Mesothelial cell of epicardium (in vitro differentiated cells): ENCODE results near the gene AIFM3. TPM values are rescaled to one million over a fixed set of nuclear protein-coding genes. Genes with fewer than 3 reads are reported as not detected.
"Not testable (repeated sequence)": the region's sequence is repeated elsewhere in the genome, so short reads cannot be mapped to it uniquely, and the experiment has no call there.

Experiments used
- DNase-seq, 2 experiments: peaks; one replicate each; pipeline ENCODE4 v3.0.0; 2021; ENCODE audit warnings: low spot score in 2 of 2; ENCODE audit not compliant: unreplicated experiment in 2 of 2
- H3K27ac Mint-ChIP-seq: 2 replicates; pipeline ENCODE4 v1.8.0; 2021; ENCODE audit warnings: mixed read lengths
- H3K27me3 Mint-ChIP-seq: 2 replicates; pipeline ENCODE4 v1.8.0; 2021; ENCODE audit warnings: low read depth, mixed read lengths
- H3K36me3 Mint-ChIP-seq: 2 replicates; pipeline ENCODE4 v1.8.0; 2021; ENCODE audit warnings: mixed read lengths
- H3K4me1 Mint-ChIP-seq: 2 replicates; pipeline ENCODE4 v1.8.0; 2021; ENCODE audit warnings: mixed read lengths
- H3K4me3 Mint-ChIP-seq: 2 replicates; pipeline ENCODE4 v1.8.0; 2021; ENCODE audit warnings: mild to moderate bottlenecking, moderate library complexity, mixed read lengths
- H3K9me3 Mint-ChIP-seq: 2 replicates; pipeline ENCODE4 v1.8.0; 2021; ENCODE audit warnings: mixed read lengths
- total RNA-seq: library from RNA; stranded (reverse); gene quantifications from 3 replicates; pipeline ENCODE4 v1.2.1, GENCODE V29; 2021
- TF ChIP-seq, protein P1 (sequence below): fragments of 200-600 bp; sonication (generic); IDR thresholded peaks from one replicate; pipeline ENCODE4 v1.5.0; 2021; ENCODE audit warnings: antibody characterized with exemption; ENCODE audit not compliant: unreplicated experiment

Gene AIFM3
- total RNA-seq, 1 donor from 2014 or later: 2.5 TPM

DNA sequence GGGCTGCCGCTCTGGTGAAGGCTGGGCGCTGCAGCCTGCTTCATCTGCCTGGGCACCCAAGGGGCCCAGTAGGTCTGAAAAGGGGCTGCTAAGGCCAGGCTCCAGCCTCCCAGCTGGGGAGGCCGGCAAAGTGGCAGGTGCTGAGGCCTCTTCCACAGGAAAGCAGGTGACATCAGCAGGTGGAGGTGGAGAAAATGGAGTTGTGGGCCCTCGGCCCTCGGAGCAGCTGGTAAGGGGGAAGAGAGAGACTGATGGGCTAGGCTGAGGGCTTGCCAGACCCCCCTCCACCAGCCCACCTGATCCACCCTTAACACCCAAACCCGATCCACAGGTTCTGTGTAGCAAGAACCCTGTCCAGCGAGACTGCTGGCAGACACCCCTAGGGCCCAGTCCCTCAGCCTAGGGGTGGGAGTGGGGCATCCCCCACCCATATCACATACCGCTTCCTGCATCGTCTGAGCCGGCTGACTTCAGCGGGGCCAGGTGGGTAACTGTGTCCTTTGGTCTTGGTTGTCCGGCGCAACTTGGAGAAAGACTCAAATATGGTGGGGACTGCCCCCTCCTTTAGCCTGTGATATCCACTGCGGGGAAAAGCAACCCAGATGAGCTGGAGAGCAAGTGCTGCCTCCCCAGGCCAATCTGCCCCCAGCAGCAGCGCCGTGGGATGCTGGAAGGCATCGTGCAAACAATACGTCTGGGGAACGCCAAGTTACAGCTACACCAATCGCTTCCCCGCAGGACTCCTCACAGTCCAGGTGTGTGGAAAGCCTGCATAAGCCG is 33.3 kb downstream of the AIFM3 start:
- DNase-seq: no peak
- TF ChIP-seq, protein P1, sequence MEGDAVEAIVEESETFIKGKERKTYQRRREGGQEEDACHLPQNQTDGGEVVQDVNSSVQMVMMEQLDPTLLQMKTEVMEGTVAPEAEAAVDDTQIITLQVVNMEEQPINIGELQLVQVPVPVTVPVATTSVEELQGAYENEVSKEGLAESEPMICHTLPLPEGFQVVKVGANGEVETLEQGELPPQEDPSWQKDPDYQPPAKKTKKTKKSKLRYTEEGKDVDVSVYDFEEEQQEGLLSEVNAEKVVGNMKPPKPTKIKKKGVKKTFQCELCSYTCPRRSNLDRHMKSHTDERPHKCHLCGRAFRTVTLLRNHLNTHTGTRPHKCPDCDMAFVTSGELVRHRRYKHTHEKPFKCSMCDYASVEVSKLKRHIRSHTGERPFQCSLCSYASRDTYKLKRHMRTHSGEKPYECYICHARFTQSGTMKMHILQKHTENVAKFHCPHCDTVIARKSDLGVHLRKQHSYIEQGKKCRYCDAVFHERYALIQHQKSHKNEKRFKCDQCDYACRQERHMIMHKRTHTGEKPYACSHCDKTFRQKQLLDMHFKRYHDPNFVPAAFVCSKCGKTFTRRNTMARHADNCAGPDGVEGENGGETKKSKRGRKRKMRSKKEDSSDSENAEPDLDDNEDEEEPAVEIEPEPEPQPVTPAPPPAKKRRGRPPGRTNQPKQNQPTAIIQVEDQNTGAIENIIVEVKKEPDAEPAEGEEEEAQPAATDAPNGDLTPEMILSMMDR: no peak
- H3K4me3 Mint-ChIP-seq: peak overlapping the region; percentile 89
- no peaks in the 10 kb centered on the region for H3K9me3 Mint-ChIP-seq
- no peaks in the 10 kb centered on the region for H3K27me3 Mint-ChIP-seq
- no peaks in the 10 kb centered on the region for H3K36me3 Mint-ChIP-seq
- peaks cover 31% of the 10 kb centered on the region for H3K4me1 Mint-ChIP-seq
- H3K27ac Mint-ChIP-seq: peak overlapping the region; percentile 99

DNA sequence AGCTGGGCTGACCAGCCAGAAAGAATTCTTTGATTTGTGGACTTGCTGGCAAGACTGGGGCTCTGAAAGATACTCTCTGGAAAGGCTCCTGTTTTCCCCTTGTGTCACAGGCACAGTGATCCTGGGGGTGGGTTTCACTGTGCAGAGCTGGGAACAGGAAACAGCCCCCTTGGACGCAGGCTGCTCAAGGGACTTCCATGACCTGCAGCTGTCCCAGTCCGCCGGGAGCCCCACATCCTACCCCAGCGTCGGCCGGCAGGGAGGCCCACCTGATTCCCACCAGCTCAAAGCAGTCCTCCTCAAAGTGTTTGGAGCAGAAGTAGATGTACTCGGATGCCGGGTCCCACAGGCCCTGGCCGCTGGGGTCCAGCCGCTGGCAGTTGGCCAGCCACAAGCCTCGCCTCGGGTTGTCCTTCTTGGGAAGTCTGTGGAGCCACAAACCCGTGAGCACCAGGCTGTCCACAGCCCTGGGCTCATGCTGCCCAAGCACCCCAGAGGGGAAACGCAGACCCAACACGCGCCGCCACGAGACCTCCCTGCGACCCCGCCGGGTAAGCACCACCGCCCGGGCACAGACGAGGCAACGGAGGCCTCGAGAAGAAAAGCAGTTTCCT is 34.0 kb downstream of the AIFM3 start:
- H3K9me3 Mint-ChIP-seq: no peaks in the 10 kb centered on the region
- H3K4me3 Mint-ChIP-seq: peak overlapping the region; percentile 89
- no peak for DNase-seq
- no peaks in the 10 kb centered on the region for H3K36me3 Mint-ChIP-seq
- H3K27ac Mint-ChIP-seq: peak overlapping the region; percentile 99
- H3K27me3 Mint-ChIP-seq: no peaks in the 10 kb centered on the region
- peaks cover 31% of the 10 kb centered on the region for H3K4me1 Mint-ChIP-seq
- TF ChIP-seq, protein P1: no peak

DNA sequence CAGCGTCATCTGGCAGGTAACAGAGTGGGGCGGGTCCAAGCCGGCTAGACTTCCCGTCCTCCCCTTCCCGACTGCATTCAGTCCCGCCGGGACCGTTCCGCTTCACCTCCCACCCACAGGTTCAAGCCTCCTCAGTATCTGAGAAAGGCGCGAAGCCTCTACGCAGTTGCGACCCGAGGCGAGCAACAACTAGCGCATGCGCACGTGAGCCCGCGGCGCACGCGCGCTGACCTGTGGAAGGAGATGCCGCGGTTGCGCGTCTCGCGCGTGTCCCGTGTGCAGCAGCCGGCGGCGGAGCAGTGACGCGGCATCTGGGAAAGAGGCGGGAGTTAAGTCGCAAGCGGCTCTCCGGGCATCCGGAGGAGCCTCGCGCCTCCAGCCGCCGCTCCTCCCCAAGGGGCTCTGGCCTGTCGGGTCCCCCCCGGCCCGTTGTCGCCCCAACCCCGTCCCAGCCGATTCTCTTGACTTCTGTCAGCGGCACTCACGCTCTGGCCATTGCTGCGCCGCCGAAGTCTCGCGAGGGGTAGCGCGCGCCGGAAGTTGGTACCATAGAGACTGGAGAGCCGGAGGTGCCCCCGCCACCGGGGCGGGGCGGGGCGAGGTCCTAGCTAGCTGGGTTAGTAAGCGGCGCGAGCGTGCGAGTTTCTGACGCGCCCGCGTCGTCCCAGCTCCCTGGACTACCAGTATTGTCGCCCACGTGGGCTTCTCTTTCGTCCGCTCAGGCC is 34.7 kb downstream of the AIFM3 start, which contains the start of gene THAP7:
THAP7 (minus strand) TSS at position 518 of the 725 bp plus-strand sequence; CDS start at position 311, 207 bp downstream.
- Mint-ChIP-seq H3K4me3 (peak within 1 kb of the TSS; percentile 89), H3K4me1 (peaks cover 31% of the 10 kb centered on the region), H3K27me3 (no peaks in the 10 kb centered on the region), H3K36me3 (no peaks in the 10 kb centered on the region), H3K27ac (peak within 1 kb of the TSS; percentile 99), H3K9me3 (no peaks in the 10 kb centered on the region)
- TF ChIP-seq, protein P1: no peak
- DNase-seq: peak; percentile 90 to 94

DNA sequence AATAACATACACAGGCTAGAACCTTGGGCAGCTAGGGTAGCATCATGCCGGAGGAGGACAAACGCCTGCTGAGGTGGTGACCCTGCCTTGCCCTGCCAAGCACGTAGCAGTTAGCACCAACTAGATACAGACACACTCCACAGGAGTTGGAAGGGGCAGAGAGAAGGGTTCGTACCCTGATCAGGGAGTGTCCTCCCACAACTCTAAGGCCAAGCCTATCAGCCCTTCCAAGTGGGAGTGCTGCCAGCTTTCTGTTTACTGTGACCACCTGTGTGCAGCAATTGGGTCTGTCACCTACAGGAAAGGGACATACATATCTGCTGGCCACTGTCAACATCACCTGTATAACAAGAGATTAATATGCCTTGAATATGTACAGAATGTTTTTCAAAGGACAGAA is 36.7 kb downstream of the AIFM3 start:
- Mint-ChIP-seq H3K27me3 (no peaks in the 10 kb centered on the region), H3K9me3 (no peaks in the 10 kb centered on the region), H3K4me1 (peaks cover 31% of the 10 kb centered on the region), H3K27ac (peak overlapping the region; percentile 99), H3K4me3 (peak overlapping the region; percentile 89), H3K36me3 (no peaks in the 10 kb centered on the region)
- TF ChIP-seq, protein P1: no peak
- no peak for DNase-seq

DNA sequence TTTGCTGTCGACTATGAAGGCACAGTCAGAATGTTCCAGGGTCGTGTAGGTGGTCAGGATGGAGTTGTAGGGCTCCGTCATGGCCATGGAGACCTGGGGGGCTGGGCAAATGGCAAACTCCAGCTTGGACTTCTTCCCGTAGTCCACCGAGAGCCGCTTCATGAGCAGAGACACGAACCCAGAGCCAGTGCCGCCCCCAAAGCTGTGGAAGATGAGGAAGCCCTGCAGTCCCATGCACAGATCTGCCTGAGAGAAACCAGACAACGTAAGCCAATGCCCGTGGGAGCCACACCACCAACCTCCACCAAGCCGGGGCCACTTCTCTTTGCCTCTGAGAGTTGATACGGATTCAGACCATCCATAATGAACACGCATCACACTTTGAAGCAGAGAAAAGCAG is 42.2 kb downstream of the AIFM3 start:
- not testable (repeated sequence) for H3K27ac Mint-ChIP-seq, H3K4me3 Mint-ChIP-seq, DNase-seq, H3K36me3 Mint-ChIP-seq, H3K27me3 Mint-ChIP-seq, H3K9me3 Mint-ChIP-seq
- peaks cover 10% of the 10 kb centered on the region for H3K4me1 Mint-ChIP-seq
